GM23338 (cell line): ENCODE measurements around the gene NDRG2. TPM values are rescaled to one million over a fixed set of nuclear protein-coding genes. Genes with fewer than 3 reads are reported as not detected.

ENCODE experiments used
- ATAC-seq: fragments of 200-7000 bp; cut with Tn5 transposase; 3 replicates; pipeline ENCODE4 v1.9.1; 2020
- DNase-seq: peaks from one replicate; pipeline ENCODE4 v3.0.0-alpha.2; 2015; ENCODE audit warnings: low spot score
- H2AFZ ChIP-seq: fragments of 200-600 bp; sonication (generic); 2 replicates; pipeline ENCODE4 v1.8.0; 2016; ENCODE audit warnings: antibody characterized with exemption, mild to moderate bottlenecking, moderate library complexity
- H3F3A ChIP-seq: fragments of 200-600 bp; sonication (generic); replicated peaks from 2 replicates; pipeline ENCODE4 v1.8.0; 2017; ENCODE audit warnings: antibody characterized with exemption, mixed run types, low read depth
- H3K27ac ChIP-seq: fragments of 200-600 bp; sonication (generic); 2 replicates; pipeline ENCODE4 v1.6.1; 2016; ENCODE audit warnings: low read depth
- H3K27me3 ChIP-seq: fragments of 200-600 bp; sonication (generic); 2 replicates; pipeline ENCODE4 v1.8.0; 2016; ENCODE audit warnings: mild to moderate bottlenecking, mixed run types, moderate library complexity; ENCODE audit not compliant: insufficient read depth
- H3K36me3 ChIP-seq: fragments of 200-600 bp; sonication (generic); 2 replicates; pipeline ENCODE4 v1.8.0; 2016; ENCODE audit warnings: mild to moderate bottlenecking; ENCODE audit not compliant: insufficient read depth
- H3K4me1 ChIP-seq: fragments of 200-600 bp; sonication (generic); 2 replicates; pipeline ENCODE4 v1.8.0; 2016; ENCODE audit warnings: mild to moderate bottlenecking, moderate library complexity; ENCODE audit not compliant: insufficient read depth
- H3K4me2 ChIP-seq: fragments of 200-600 bp; sonication (generic); 2 replicates; pipeline ENCODE4 v1.7.1; 2017; ENCODE audit warnings: mixed run types
- H3K4me3 ChIP-seq: fragments of 200-600 bp; sonication (generic); 2 replicates; pipeline ENCODE4 v1.6.1; 2016; ENCODE audit warnings: mixed run types
- H3K79me2 ChIP-seq: fragments of 200-600 bp; sonication (generic); replicated peaks from 2 replicates; pipeline ENCODE4 v1.8.0; 2017; ENCODE audit warnings: mild to moderate bottlenecking; ENCODE audit not compliant: insufficient read depth
- H3K9me2 ChIP-seq: fragments of 200-600 bp; sonication (generic); 2 replicates; pipeline ENCODE4 v1.8.0; 2017; ENCODE audit not compliant: insufficient read depth
- H4K20me1 ChIP-seq: fragments of 200-600 bp; sonication (generic); replicated peaks from 2 replicates; pipeline ENCODE4 v1.8.0; 2017; ENCODE audit warnings: mild to moderate bottlenecking; ENCODE audit not compliant: insufficient read depth
- H3K27ac Mint-ChIP-seq: 2 replicates; pipeline ENCODE4 v1.8.0; 2020; ENCODE audit warnings: inconsistent platforms, mild to moderate bottlenecking, moderate library complexity, mixed read lengths
- H3K27me3 Mint-ChIP-seq: 3 replicates; pipeline ENCODE4 v1.8.0; 2022; ENCODE audit warnings: low read depth, mild to moderate bottlenecking, moderate library complexity, mixed read lengths, inconsistent platforms; ENCODE audit not compliant: insufficient read depth, poor library complexity
- H3K36me3 Mint-ChIP-seq: 3 replicates; pipeline ENCODE4 v1.8.0; 2021; ENCODE audit warnings: low read depth, mild to moderate bottlenecking, inconsistent platforms, moderate library complexity, mixed read lengths
- H3K4me1 Mint-ChIP-seq: 3 replicates; pipeline ENCODE4 v1.8.0; 2020; ENCODE audit warnings: mild to moderate bottlenecking, inconsistent platforms, mixed read lengths
- H3K4me3 Mint-ChIP-seq: 3 replicates; pipeline ENCODE4 v1.8.0; 2021; ENCODE audit warnings: moderate library complexity, mild to moderate bottlenecking, inconsistent platforms, mixed read lengths
- H3K9me3 Mint-ChIP-seq: 3 replicates; pipeline ENCODE4 v1.8.0; 2020; ENCODE audit warnings: moderate library complexity, mild to moderate bottlenecking, inconsistent platforms, mixed read lengths
- EZH2 ChIP-seq: fragments of 200-600 bp; sonication (generic); IDR thresholded peaks from one replicate; pipeline ENCODE4 v1.8.0; 2017; ENCODE audit warnings: antibody characterized with exemption, mild to moderate bottlenecking, low read depth; ENCODE audit not compliant: unreplicated experiment
- POLR2AphosphoS5 ChIP-seq: IDR thresholded peaks from 2 replicates; pipeline ENCODE4 v1.6.1; 2016; ENCODE audit warnings: antibody characterized with exemption, low read depth
- REST ChIP-seq: IDR thresholded peaks from one replicate; pipeline ENCODE4 v1.6.1; 2018; ENCODE audit warnings: antibody characterized with exemption; ENCODE audit not compliant: unreplicated experiment
- ZNF114 ChIP-seq: fragments of 250-450 bp; sonication (Bioruptor Pico); IDR thresholded peaks from 2 replicates; pipeline ENCODE4 v1.5.0; 2020; ENCODE audit warnings: mild to moderate bottlenecking, moderate library complexity
- ZNF331 ChIP-seq: fragments of 250-450 bp; sonication (Bioruptor Pico); IDR thresholded peaks from 2 replicates; pipeline ENCODE4 v1.5.0; 2020; ENCODE audit warnings: low read depth, mild to moderate bottlenecking, moderate library complexity
- ZNF462 ChIP-seq: fragments of 250-450 bp; sonication (Bioruptor Pico); IDR thresholded peaks from 2 replicates; pipeline ENCODE4 v1.5.0; 2020; ENCODE audit warnings: mild to moderate bottlenecking, moderate library complexity
- polyA plus RNA-seq: library from polyadenylated mRNA; unstranded; fragments of >200 nt; fragmentation: Nextera tagmentation; extraction: Ambion mirVana; gene quantifications from 2 replicates; pipeline ENCODE4 v1.2.1, GENCODE V29; 2016
- total RNA-seq: library from RNA; depleted of rRNA; stranded (reverse); fragments of >200 nt; shearing (Covaris generic); gene quantifications from 2 replicates; pipeline ENCODE4 v1.2.3, GENCODE V29; 2014

The NDRG2 gene
- total and polyA plus RNA-seq, 2 experiments from 2014 or later: 8.8 to 20.6 TPM

DNA sequence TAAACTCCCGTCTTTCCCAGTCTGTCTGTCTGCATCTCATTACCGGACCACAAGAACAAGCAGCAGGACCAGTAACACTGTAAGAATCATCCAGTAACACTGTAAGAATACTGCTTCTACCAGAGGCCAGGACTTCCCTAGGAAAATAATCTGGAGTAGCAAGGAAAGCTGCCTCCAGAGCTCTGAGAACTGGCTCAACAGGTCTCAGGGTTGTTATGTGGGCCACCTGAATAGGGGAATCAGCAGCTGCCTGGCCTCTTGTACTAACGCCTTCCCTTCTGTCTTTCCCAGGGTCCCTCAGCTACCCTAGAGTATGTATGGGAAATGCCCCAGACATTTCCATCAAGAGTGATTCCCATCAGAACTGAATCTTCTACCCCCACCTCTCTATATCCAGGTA is 26.7 kb downstream of the NDRG2 start (continued):
- no peak for TF ChIP-seq ZNF462 (CRISPR knock-in tag)
- no peak for TF ChIP-seq EZH2
- TF ChIP-seq REST: no peak
- no peak for TF ChIP-seq ZNF331 (CRISPR knock-in tag)

GRCh38 chr14:20997564-20997963 is 27.3 kb downstream of the NDRG2 start:
- peaks cover 6% of the 10 kb centered on the region for H3K4me1 ChIP-seq
- no peaks in the 10 kb centered on the region for H3K27me3 ChIP-seq
- 0 out of 2 replicates have a peak, but pooled peaks cover 4% of the 10 kb centered on the region for H3F3A ChIP-seq
- ATAC-seq: no peak
- no peak overlapping the region; the same call in 1 of the 2 replicates for H3K27ac ChIP-seq
- H2AFZ ChIP-seq: no peak overlapping the region
- H3K4me3 ChIP-seq: no peak overlapping the region
- H3K4me2 ChIP-seq: no peak overlapping the region
- Mint-ChIP-seq H3K27ac (no peak overlapping the region), H3K4me3 (no peak overlapping the region), H3K9me3 (no peaks in the 10 kb centered on the region), H3K4me1 (peaks cover 23% of the 10 kb centered on the region), H3K27me3 (peaks cover 2% of the 10 kb centered on the region), H3K36me3 (peaks cover 41% of the 10 kb centered on the region)
- peaks cover 2% of the 10 kb centered on the region; the same call in 1 of the 2 replicates for H3K79me2 ChIP-seq
- H4K20me1 ChIP-seq: no peaks in the 10 kb centered on the region; the same call in 1 of the 2 replicates
- DNase-seq: no peak
- no peaks in the 10 kb centered on the region for H3K9me2 ChIP-seq
- H3K36me3 ChIP-seq: peaks cover 38% of the 10 kb centered on the region
- TF ChIP-seq ZNF462 (CRISPR knock-in tag): no peak
- TF ChIP-seq POLR2AphosphoS5: no peak
- TF ChIP-seq ZNF114 (CRISPR knock-in tag): no peak
